GM18873 (cell line): ENCODE data around the gene DNAH10.

Experiments used
- ATAC-seq: cut with Tn5 transposase; IDR thresholded peaks from one replicate; pipeline ENCODE4 v1.9.1; 2021; ENCODE audit warnings: mild to moderate bottlenecking, moderate library complexity, moderate number of reproducible peaks; ENCODE audit not compliant: unreplicated experiment, low FRiP score

Gene DNAH10

DNA sequence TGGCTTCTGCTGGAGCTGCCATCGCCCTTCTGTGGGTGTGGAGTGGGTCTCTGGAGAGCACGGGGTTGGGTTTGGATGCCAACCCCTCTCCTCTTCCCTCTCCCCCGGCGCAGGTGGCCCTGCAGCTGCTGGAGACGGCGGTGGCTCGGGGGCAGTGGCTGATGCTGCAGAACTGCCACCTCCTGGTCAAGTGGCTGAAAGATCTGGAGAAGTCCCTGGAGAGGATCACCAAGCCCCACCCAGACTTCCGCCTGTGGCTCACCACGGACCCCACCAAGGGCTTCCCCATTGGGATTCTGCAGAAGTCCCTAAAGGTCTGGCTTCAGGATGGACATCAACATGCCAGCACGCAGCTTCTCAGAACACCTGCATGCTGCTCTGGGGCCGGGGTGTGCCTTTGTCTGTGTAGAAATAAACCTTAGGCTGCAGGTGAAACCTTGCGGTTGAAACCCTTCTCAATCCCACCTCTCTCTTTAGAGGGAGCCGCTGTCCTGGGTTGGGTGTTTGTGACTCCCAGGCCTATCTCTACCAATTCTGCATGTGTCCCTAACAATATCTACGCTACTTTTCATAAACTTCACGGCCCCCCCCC, 166.3 kb downstream of the DNAH10 start:
- no peak for ATAC-seq

DNA sequence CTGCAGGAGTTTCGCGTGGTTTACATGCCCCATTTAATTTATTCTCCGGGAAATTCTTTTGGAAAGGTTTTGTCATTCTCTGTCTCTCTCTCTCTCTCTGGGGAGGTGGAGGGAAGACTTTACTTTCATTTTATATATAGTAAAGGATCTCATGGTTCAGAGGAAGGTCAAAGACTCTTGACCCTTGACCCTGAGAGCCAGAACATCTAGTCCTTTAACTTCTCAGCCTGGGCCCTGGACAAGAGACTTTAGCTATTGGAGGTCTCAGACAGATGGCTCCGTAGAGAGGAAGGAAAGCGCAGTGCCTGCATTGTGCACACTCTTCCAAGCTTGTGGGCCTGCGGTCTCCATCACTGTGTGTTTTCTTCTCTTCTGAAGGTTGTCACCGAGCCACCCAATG, 166.8 kb downstream of the DNAH10 start:
- ATAC-seq: no peak

DNA sequence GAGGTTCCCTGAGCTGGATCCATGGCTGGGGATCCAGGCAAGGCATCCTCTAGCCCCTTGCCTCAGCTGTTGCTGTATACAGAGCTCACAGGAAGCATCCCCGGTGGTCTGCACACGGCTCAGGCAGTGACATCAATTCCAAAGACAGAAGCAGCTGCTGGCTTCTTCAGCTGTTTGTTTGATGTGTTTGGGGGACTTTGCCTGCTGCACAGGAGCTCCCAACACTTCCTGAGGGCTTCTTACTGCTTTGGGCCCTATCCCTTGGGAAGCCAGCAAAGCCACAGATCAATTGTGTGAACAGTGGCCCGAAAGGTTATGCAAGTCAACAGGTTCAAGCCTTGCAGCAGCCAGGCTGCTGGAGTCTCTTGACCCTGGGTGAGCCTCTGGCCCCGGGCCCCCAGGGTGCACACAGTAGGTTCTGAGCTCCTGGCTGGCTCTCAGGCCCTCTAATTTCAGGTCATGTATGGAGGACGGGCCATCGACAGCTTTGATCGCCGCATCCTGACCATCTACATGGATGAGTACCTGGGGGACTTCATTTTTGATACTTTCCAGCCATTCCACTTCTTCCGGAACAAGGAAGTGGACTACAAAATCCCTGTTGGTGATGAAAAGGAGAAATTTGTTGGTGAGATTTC, 168.0 kb downstream of the DNAH10 start:
- ATAC-seq: no peak

- ATAC-seq: no peak
Observed at GRCh38 chr12:123931686-123932321, 169.7 kb downstream of the DNAH10 start.

DNA sequence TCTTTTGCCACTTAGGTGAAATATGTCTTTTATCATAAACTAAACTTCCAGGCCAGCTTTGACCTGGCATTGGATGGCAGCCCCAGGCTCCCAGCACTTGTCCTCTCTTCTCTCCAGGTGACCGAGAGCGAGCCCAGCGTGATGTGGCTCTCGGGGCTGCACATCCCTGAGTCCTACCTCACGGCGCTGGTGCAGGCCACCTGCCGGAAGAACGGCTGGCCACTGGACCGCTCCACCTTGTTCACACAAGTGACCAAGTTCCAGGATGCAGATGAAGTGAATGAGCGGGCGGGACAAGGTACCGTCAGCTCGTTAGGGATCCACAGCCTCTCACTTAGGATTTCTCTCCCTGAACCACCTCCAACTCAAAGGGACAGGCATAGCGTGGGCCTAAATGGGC, 171.1 kb downstream of the DNAH10 start:
- ATAC-seq: no peak

- no peak for ATAC-seq
Observed at GRCh38 chr12:123934016-123934620, 172.0 kb downstream of the DNAH10 start.

DNA sequence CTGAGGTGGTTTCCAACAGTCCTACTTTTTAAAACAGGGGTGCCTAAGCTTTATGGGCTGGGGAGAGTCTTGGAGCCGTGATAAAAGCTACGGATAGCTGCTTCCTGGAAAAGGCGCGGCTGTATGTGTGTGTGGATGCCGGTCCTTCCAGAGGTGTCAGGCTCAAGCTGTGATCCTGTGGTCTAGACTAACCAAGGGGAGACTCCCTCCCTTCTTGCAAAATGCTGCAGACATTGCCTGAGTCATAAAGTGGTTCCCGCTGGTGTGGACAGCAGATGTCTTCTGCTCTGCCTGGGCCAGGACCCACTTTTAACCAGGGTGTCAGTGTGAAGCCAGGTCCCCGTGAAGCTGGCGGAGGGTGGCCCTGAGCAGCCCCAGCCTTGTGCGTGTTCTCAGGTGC, 172.7 kb downstream of the DNAH10 start:
- no peak for ATAC-seq

DNA sequence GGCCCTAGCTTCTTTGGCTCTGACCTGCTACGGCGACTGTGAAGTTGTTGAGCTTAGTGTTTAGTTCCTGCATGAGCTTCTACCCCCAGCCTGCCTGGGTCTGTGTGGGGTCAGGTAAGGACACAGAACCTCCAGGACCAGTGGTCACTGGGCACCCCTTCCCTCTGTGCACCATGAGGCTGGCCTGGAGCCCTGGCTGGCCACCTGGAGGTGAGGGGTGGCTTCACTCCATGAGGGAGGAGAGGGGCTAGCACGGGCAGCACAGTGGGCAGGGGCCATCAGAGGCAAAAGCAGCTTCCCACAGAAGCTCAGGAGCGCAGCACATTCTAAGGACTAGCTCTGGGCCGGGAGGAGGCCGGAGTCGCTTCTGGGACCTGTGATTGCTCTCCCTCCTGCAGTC, 173.9 kb downstream of the DNAH10 start:
- ATAC-seq: no peak

DNA sequence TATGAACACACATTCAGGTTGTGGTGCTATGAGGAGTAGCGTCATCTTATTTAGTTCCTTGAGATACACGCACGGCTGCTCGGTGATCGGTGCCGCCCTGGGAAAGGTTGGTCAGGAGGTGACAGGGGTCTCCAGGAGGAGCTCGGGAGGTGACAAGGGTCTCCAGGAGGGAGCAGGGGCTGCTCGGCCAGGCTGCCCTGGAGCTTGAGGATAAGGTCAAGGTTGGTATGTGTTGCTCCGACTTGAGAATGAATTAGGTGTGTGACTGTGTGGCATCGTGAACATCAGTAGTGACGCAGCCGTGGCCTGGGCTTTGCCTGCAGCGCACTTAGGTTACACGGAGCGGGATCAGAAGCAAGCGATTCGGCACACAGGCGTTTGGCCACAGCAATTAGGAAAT, 174.4 kb downstream of the DNAH10 start:
- no peak for ATAC-seq

DNA sequence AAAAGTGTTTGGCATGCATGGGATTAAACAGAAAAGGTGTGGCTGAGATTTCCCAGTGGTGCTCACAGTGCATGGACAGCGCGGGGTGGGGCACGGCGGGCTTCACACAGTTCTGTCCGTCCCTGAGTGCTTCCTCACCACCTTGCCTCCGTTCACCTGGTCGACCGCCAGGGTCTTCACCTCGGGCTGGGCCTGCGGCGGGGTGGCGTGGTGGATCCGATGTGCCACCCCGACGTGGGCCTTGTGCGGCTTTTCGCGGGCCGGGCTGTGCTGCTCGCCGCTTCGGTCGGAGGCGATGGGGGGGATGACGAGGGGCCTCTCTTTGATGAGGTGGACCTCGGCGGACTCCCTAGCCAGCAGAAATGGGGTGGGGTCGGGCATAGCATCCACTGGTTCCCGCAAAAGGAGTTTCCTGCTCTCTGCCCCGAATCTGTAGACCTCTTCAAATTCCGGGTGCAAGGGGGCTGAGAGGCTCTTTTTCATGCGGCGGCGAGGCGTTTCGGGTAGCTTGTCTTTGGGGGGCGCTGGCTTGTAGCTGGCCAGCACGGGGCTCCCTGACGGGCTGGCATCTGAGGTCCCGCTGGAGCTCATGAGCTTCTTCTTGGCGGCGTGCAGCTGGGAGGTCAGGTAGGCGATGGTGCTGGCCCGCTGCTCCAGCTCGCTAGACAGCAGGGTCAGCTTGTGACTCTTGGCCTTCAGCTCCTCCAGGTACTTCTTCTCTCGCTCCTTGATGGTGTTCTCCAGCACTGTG, 175.0 kb downstream of the DNAH10 start:
- ATAC-seq: no peak

DNA sequence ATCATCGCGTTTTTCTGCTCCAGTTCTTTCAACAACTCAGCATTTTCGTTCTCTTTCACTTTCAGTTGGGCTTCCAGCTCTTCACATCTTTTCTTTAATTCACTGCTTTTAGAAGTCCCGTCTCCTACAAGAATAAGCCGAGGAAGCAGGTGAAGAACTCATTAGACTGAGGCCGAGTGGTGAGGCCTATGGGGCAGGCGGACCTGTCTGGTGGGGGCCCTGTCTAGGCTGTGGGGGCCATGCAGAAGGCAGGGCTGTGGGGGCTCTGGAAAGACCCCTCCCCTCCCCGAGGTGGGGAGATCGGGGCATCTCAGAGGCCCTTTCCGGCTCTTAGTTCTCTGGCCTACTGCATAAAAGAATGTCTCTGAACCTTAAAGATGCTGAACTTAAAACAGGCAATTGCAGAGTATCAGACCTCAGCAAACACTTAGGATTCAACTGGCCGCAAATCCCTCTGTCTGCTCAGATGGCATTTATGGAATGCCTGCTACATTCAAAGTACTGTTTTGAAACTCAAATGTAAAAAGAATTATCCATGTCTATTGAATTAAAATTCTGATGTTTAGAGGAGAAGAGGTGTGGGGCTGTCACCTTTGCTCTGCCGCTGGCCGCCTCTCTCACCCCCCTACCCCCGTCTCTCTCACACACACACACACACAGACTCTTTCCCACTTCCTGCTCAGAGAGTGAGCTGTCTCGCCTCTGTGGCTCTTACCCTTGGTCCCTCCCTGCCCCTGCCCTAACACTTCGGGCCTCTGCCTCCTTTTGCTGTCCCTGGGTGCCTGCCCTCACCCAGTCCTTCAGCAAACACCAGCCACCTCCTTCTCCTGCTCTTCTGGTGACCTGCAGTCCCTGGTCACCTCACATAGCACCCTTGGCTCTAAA, 175.8 kb downstream of the DNAH10 start:
- no peak for ATAC-seq

- no peak for ATAC-seq
Observed at GRCh38 chr12:123938679-123939480, 176.8 kb downstream of the DNAH10 start.

DNA sequence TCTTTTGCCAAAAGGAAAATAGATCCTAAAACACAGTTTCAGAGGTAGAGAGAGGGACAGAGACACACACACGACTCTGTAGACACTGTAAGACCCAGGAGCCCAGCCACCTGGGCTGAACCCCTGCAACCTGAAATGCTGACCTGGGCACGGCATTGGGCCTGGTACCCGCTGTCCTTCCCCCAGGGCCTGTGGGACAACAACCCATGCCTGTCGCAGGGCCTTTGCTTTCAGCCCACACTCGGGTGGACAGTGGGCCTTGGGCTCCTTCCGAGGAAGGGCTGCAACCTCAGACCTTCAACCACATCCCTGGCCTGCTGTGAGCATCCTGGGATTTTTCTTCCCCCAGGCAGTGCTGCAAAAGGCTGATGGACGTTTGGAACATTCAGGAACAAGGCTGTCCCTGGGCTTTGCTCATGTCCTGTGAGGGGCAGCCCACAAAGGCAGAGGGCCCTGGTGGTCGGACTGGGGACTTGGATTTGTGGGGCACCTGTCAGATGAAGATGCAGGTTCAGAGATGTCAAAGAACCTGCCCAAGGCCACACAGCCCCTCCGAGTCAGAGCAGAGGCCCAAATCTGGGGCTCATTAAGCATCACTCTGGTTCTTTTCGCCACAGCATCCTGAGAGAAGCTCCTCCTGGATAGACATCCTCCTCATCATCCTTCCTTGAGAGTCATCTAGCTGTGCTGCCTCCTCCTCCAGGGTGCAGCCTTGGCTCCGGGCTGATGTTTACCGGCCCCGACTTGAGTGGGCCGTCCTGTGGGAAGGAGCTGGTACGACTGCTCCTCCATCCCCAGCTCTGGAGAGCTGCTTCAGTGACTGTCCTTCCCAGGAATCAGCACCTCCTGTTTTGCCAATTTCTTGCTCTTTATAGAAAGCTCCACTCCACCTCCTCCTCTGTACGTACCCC, 177.9 kb downstream of the DNAH10 start:
- ATAC-seq: no peak

DNA sequence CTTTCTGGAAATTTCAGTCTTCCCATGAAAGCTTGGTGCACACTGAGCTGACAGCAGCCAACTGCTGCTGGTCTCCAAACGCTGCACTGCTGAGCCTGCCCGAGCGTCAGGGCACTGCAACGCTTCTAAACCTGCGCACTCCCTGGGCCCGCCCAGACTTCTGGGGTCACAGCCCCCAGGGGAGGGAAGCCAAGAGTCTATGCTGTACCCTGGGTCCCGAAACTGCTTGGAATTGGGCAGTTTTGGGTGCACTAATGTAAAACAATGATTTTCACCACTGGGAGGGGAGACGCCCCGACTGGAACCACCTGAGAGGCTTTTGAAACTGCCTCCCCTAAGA, 178.5 kb downstream of the DNAH10 start:
- no peak for ATAC-seq

DNA sequence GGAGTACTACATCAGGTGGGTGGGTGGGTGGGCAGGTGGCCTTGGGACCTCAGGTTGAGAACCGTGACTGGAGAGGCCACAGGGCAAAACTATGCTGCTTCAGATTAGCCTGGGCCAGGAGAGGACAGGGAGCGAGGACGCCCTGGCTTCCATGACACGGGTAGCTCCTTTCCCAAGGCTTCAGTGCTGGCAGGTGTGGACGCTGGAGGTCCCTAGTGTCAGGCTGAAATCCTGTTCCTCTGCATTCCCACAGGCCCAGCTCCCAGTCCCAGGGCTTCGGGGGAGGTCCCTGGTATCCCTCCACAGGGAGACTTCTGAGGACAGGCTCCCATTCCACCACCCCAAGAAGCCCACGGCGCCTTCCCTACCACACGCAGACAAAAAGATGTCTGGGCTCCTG, 178.9 kb downstream of the DNAH10 start:
- no peak for ATAC-seq

GRCh38 chr12:123941624-123942237, 179.6 kb downstream of the DNAH10 start:
- ATAC-seq: no peak

- no peak for ATAC-seq
Observed at GRCh38 chr12:123942238-123942653, 180.1 kb downstream of the DNAH10 start.
